HepG2 (cell line): ENCODE measurements around the gene CLHC1. TPM values are rescaled to one million over a fixed set of nuclear protein-coding genes. Genes with fewer than 3 reads are reported as not detected.

Source experiments
- CBX2 ChIP-seq, 2 experiments: fragments of 200-600 bp in 1 of 2; sonication (generic); formaldehyde crosslinking in 1 of 2; IDR thresholded peaks; 2 replicates each; pipeline versions ENCODE4 v1.7.0 to v1.8.1; 2018 to 2022; ENCODE audit warnings: low read depth in 2 of 2, low read length in 1 of 2, mild to moderate bottlenecking in 1 of 2, missing genetic modification reagents in 1 of 2
- EHMT2 ChIP-seq: fragments of 200-600 bp; sonication (generic); IDR thresholded peaks from 2 replicates; pipeline ENCODE4 v1.7.0; 2017; ENCODE audit warnings: antibody characterized with exemption, low read depth, low read length, borderline replicate concordance
- GATAD2A ChIP-seq: IDR thresholded peaks from 2 replicates; pipeline ENCODE4 v1.6.1; 2016
- GLI4 ChIP-seq: sonication (generic); formaldehyde crosslinking; IDR thresholded peaks from 2 replicates; pipeline ENCODE4 v1.5.1; 2020; ENCODE audit warnings: missing genetic modification reagents, mild to moderate bottlenecking, moderate library complexity, borderline replicate concordance
- IRF2 ChIP-seq: IDR thresholded peaks from 2 replicates; pipeline ENCODE4 v1.6.1; 2018; ENCODE audit warnings: missing genetic modification reagents, missing compliant biosample characterization
- KLF13 ChIP-seq: sonication (generic); formaldehyde crosslinking; IDR thresholded peaks from 2 replicates; pipeline ENCODE4 v1.4.0; 2020; ENCODE audit warnings: mild to moderate bottlenecking, missing genetic modification reagents
- MNT ChIP-seq: fragments of 450-650 bp; IDR thresholded peaks from 2 replicates; pipeline ENCODE4 v1.6.1; 2016
- MYPOP ChIP-seq: sonication (generic); formaldehyde crosslinking; IDR thresholded peaks from 2 replicates; pipeline ENCODE4 v1.8.1; 2023; ENCODE audit warnings: mild to moderate bottlenecking, moderate library complexity, missing genetic modification reagents
- NFKBIZ ChIP-seq: IDR thresholded peaks from 2 replicates; pipeline ENCODE4 v1.6.1; 2018; ENCODE audit warnings: missing genetic modification reagents, missing compliant biosample characterization
- NR3C1 ChIP-seq: sonication (generic); formaldehyde crosslinking; IDR thresholded peaks from 2 replicates; pipeline ENCODE4 v1.4.0; 2020; ENCODE audit warnings: missing genetic modification reagents
- PHB2 ChIP-seq: fragments of 450-650 bp; IDR thresholded peaks from 2 replicates; pipeline ENCODE4 v1.6.1; 2018; ENCODE audit not compliant: partially characterized antibody
- SUZ12 ChIP-seq: fragments of 150-350 bp; IDR thresholded peaks from 2 replicates; pipeline ENCODE4 v1.6.1; 2014; ENCODE audit warnings: low read depth, low read length
- TBP ChIP-seq: sonication (generic); formaldehyde crosslinking; IDR thresholded peaks from 2 replicates; pipeline ENCODE4 v1.5.0; 2020; ENCODE audit warnings: missing genetic modification reagents
- TCF7 ChIP-seq: sonication (generic); IDR thresholded peaks from 2 replicates; pipeline ENCODE4 v1.6.1; 2016; ENCODE audit warnings: antibody characterized with exemption, low read depth
- TCF7L2 ChIP-seq: IDR thresholded peaks from 2 replicates; pipeline ENCODE4 v1.6.1; 2011; ENCODE audit warnings: mild to moderate bottlenecking, low read depth, low read length, moderate library complexity
- ZC3H4 ChIP-seq: sonication (generic); formaldehyde crosslinking; IDR thresholded peaks from 2 replicates; pipeline ENCODE4 v1.4.0; 2020; ENCODE audit warnings: missing genetic modification reagents, borderline replicate concordance
- ZGPAT ChIP-seq: IDR thresholded peaks from 2 replicates; pipeline ENCODE4 v1.6.1; 2016; ENCODE audit warnings: mild to moderate bottlenecking
- ZMYM2 ChIP-seq: sonication (generic); formaldehyde crosslinking; IDR thresholded peaks from 2 replicates; pipeline ENCODE4 v1.8.0; 2022; ENCODE audit warnings: mild to moderate bottlenecking, missing genetic modification reagents
- ZNF12 ChIP-seq: sonication (generic); formaldehyde crosslinking; IDR thresholded peaks from 2 replicates; pipeline ENCODE4 v1.5.0; 2020; ENCODE audit warnings: missing genetic modification reagents
- ZNF224 ChIP-seq: sonication (generic); formaldehyde crosslinking; IDR thresholded peaks from 2 replicates; pipeline ENCODE4 v1.5.0; 2020; ENCODE audit warnings: mild to moderate bottlenecking, missing genetic modification reagents
- ZNF441 ChIP-seq: sonication (generic); formaldehyde crosslinking; IDR thresholded peaks from 2 replicates; pipeline ENCODE4 v1.7.0; 2021; ENCODE audit warnings: missing genetic modification reagents, borderline replicate concordance
- ZNF644 ChIP-seq: IDR thresholded peaks from 2 replicates; pipeline ENCODE4 v1.6.1; 2016; ENCODE audit warnings: low read depth
- ZNF652 ChIP-seq: IDR thresholded peaks from 2 replicates; pipeline ENCODE4 v1.6.1; 2016; ENCODE audit warnings: low read depth, borderline replicate concordance
- ZNF709 ChIP-seq: sonication (generic); formaldehyde crosslinking; IDR thresholded peaks from 2 replicates; pipeline ENCODE4 v1.5.0; 2020; ENCODE audit warnings: mild to moderate bottlenecking, missing genetic modification reagents
- polyA plus RNA-seq, 8 experiments: library from polyadenylated mRNA; depleted of rRNA in 3 of 8; stranded (reverse) in 7 of 8; unstranded in 1 of 8; fragments of >200 nt; fragmentation: Illumina TruSeq in 4 of 8; extraction: Trizol in 4 of 8; gene quantifications; 2 replicates each; pipeline versions ENCODE4 v1.2.1 to v1.2.3, GENCODE V29; 2011 to 2016; ENCODE audit warnings: low read depth in 4 of 8, missing spikeins in 1 of 8, mixed read lengths in 1 of 8; ENCODE audit not compliant: insufficient read depth in 1 of 8
- total RNA-seq, 5 experiments: library from RNA; depleted of rRNA; stranded (reverse); fragments of >200 nt; fragmentation: Illumina TruSeq; extraction: Trizol; gene quantifications; 2 replicates each; pipeline ENCODE4 v1.2.3, GENCODE V29; 2016; ENCODE audit warnings: low read depth in 1 of 5
- TF ChIP-seq, protein P1 (sequence below): sonication (generic); formaldehyde crosslinking; IDR thresholded peaks from 2 replicates; pipeline ENCODE4 v1.4.0; 2020; ENCODE audit warnings: missing genetic modification reagents

The CLHC1 gene
- total and polyA plus RNA-seq, 2 of the 13 experiments (the other 11 are each of a cell fraction or from before 2014, with no cell fraction given) = 9.8 to 12.6 TPM

DNA sequence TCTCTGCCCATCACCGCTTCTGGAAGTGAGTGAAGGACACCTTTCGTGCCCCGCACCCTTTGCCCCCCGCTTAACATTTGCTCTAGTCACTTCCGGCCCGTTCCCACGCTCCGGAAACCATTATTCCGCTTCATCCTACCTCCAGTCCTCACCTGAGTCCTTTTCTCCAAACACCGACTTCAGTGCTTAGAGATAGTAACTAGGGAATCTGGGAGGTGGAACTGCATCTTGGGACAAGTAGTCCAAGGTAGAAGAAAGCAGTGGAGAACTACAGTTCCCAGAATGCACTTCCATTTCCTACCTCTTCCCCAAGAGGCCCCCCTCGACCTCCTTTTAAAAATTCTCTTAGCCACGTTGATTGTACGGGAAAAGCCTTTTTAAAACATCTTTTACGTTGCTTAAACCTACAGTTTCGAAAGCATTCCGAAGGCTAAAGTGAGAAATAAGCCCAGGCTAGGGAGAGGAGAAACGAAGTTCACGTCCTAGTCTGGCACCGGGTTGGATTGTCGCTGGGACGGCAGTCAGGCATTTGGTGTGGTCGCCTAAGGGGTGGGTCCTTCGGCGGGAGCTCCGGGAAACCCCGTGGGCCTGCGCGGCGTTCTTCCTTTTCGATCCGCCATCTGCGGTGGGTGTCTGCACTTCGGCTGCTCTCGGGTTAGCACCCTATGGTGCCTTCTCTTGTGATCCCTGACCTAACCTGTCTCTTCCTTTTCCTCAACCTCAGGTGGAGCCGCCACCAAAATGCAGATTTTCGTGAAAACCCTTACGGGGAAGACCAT, at the start of gene CLHC1, which contains the start of gene RPS27A (continued):
- TF ChIP-seq MNT (no peak), ZGPAT (CRISPR knock-in tag) (peak; percentile 90), IRF2 (CRISPR knock-in tag) (peak; percentile 71; the same call in 1 of the 2 replicates), TCF7 (no peak), ZNF224 (CRISPR knock-in tag) (no peak; the same call in 1 of the 2 replicates), KLF13 (CRISPR knock-in tag) (no peak), ZNF709 (CRISPR knock-in tag) (peak; percentile 88), ZNF12 (CRISPR knock-in tag) (0 out of 2 replicates have a peak, but pooled peaks have one; percentile 60), NR3C1 (CRISPR knock-in tag) (no peak), ZNF441 (peak; percentile 23; the same call in 1 of the 2 replicates), ZNF652 (CRISPR knock-in tag) (0 out of 2 replicates have a peak, but pooled peaks have one; percentile 16), TCF7L2 (no peak), CBX2 (IDR thresholded peaks at IDR 0.05; ENCODE audit: low read depth, low read length) (no peak), CBX2 (CRISPR knock-in tag; IDR thresholded peaks at IDR 0.05; ENCODE audit: low read depth) (no peak), GATAD2A (peak; percentile 48; the same call in 1 of the 2 replicates), SUZ12 (peak; percentile 75), MYPOP (CRISPR knock-in tag) (peak; percentile 78; the same call in 1 of the 2 replicates), TBP (CRISPR knock-in tag) (no peak), ZC3H4 (0 out of 2 replicates have a peak, but pooled peaks have one; percentile 29), ZNF644 (CRISPR knock-in tag) (no peak; the same call in 1 of the 2 replicates), EHMT2 (no peak; the same call in 1 of the 2 replicates), ZMYM2 (CRISPR knock-in tag) (peak; percentile 54; the same call in 1 of the 2 replicates), PHB2 (no peak), GLI4 (CRISPR knock-in tag) (peak; percentile 94; the same call in 1 of the 2 replicates), NFKBIZ (CRISPR knock-in tag) (peak; percentile 22; the same call in 1 of the 2 replicates)
- TF ChIP-seq, protein P1, sequence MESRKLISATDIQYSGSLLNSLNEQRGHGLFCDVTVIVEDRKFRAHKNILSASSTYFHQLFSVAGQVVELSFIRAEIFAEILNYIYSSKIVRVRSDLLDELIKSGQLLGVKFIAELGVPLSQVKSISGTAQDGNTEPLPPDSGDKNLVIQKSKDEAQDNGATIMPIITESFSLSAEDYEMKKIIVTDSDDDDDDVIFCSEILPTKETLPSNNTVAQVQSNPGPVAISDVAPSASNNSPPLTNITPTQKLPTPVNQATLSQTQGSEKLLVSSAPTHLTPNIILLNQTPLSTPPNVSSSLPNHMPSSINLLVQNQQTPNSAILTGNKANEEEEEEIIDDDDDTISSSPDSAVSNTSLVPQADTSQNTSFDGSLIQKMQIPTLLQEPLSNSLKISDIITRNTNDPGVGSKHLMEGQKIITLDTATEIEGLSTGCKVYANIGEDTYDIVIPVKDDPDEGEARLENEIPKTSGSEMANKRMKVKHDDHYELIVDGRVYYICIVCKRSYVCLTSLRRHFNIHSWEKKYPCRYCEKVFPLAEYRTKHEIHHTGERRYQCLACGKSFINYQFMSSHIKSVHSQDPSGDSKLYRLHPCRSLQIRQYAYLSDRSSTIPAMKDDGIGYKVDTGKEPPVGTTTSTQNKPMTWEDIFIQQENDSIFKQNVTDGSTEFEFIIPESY (CRISPR knock-in tag) = no peak; the same call in 1 of the 2 replicates
